ENCODE data around the gene ITGA7. TPM values are rescaled to one million over a fixed set of nuclear protein-coding genes. Genes with fewer than 3 reads are reported as not detected.

The ITGA7 gene
- total RNA-seq, 2 donors from 2014 or later: 0.70 to 1.4 TPM

DNA sequence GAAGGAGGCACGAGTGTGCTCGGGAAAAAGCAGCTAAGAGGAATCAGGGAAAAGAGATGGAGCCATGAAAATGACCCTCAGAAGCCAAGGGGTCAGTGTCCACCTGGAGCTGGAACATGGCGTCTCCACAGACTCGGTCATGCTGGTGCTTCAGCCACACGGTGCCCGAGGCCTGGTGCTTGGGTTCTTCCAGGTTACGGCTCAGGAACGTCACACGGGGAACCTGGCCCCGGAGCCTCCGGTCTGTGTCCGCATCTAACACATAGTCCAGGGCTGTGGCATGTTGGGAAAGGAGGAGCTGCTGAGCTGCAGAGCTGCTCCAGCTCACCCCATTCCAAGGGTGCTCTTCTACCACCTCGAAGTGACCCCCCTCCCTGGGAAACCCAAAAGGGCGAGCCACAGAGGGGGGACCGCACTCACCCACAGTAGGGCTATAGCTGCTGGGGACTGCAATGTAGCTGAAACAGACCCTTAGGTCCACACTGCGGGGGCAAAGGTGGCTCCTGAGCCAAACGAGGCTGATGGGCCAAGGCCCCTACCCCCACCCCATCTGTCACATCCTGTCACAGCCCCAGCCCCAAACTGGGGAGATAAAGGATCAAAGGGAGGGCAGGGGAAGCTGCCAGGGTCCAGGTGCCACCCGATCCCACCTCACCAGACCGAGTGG is 10.8 kb downstream of the ITGA7 start:
- H3K4me3 Mint-ChIP-seq: no peak overlapping the region
- no peaks in the 10 kb centered on the region for H3K36me3 Mint-ChIP-seq (ENCODE audit: low read depth)
- H3K4me1 Mint-ChIP-seq: peaks cover 4% of the 10 kb centered on the region

DNA sequence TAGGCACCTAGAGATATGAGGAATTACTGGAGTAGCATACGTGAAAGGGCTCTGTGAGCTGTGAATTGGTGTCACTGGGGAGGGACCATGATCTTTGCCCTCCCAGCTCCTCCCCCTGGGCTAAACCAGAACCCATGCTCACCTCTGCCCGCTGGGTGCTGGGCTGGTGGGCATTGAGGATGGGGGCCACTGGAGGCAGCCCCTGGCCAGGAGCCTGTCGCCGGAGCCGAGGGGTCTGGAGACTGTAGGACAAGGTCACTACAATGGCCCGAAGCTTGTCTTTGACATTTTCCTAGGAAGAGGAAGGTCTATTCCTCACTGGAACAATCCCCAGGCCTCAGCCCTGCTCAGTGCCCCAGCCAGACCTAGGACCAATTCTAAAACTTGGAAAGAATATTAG is 11.6 kb downstream of the ITGA7 start:
- ATAC-seq: no peak
- no peak overlapping the region for H3K4me3 Mint-ChIP-seq
- H3K4me1 Mint-ChIP-seq: peaks cover 2% of the 10 kb centered on the region
- no peaks in the 10 kb centered on the region for H3K9me3 ChIP-seq (ENCODE audit: control insufficient read depth, low read length, poor library complexity, severe bottlenecking)
- no peak overlapping the region for H3K27ac Mint-ChIP-seq
- H3K36me3 Mint-ChIP-seq (ENCODE audit: low read depth): no peaks in the 10 kb centered on the region
- no peak for DNase-seq
- H3K27me3 Mint-ChIP-seq: peaks cover 14% of the 10 kb centered on the region

More for the DNA sequence above, 10.8 kb downstream of the ITGA7 start:
- H3K27me3 Mint-ChIP-seq: peaks cover 14% of the 10 kb centered on the region
- no peak for ATAC-seq
- no peak overlapping the region for H3K27ac Mint-ChIP-seq
- H3K9me3 ChIP-seq (ENCODE audit: control insufficient read depth, low read length, poor library complexity, severe bottlenecking): no peaks in the 10 kb centered on the region
- no peak for DNase-seq

DNA sequence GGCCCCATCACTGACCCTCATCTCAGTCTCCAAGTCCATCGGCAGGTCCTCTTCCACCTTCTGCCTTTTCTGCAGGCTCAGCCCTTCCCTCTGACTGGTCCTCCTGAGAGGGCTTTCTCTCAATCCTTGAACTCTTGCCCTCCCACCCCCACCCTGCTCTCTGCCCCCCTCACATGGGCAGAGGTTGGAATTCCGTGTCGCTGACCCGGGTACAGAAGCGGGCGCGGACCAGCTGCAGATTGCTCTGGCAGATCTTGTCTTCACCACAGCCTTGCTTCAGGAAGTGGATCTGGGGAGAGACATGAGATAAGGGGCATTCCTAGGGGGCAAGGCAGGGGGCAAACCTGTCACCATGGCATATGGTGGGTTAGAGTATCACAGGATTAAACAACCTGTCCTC is 12.4 kb downstream of the ITGA7 start:
- H3K4me1 Mint-ChIP-seq: peaks cover 2% of the 10 kb centered on the region
- DNase-seq (no peak), ATAC-seq (no peak)
- peaks cover 14% of the 10 kb centered on the region for H3K27me3 Mint-ChIP-seq
- H3K36me3 Mint-ChIP-seq (ENCODE audit: low read depth): no peaks in the 10 kb centered on the region
- no peaks in the 10 kb centered on the region for H3K9me3 ChIP-seq (ENCODE audit: control insufficient read depth, low read length, poor library complexity, severe bottlenecking)
- no peak overlapping the region for H3K4me3 Mint-ChIP-seq
- no peak overlapping the region for H3K27ac Mint-ChIP-seq

DNA sequence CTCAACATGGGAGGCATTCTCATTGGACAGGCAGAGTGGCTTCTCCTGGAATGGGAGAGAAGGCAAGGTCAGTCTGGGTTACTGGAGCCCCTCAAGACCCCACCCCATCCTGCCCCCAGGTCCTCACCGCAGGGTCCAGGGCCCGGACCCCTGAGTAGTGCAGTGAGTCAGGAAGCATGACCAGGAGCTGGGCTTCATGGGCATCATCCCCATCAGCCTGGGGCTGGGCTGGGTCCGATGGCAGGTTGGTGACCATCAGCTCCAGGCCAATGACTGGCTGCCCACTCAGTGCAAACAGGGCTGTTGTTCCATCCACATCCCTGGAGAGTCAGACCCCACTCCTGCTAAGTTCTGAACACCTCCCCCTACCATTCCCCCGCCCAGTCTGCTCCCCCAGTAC is 13.1 kb downstream of the ITGA7 start:
- no peaks in the 10 kb centered on the region for H3K9me3 ChIP-seq (ENCODE audit: control insufficient read depth, low read length, poor library complexity, severe bottlenecking)
- Mint-ChIP-seq H3K4me1 (no peaks in the 10 kb centered on the region), H3K36me3 (ENCODE audit: low read depth) (no peaks in the 10 kb centered on the region), H3K27me3 (peaks cover 14% of the 10 kb centered on the region), H3K4me3 (no peak overlapping the region), H3K27ac (no peak overlapping the region)
- no peak for ATAC-seq
- DNase-seq: no peak

DNA sequence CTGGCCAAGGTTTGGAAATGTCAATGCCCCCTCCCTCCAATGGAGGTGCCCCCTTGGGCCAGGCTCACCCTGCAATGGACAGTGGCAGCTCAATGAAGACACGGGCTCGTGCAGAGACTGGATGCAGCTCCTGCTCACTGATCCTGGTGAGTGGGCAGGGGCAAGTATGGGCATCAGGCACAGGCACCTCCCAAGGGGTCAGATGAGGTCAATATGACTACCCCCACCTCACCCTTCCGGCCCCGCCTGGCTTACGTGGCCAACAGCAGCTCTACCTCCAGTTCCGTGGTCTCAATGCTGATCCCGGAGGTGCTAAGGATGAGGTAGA is 13.6 kb downstream of the ITGA7 start:
- H3K4me3 Mint-ChIP-seq: no peak overlapping the region
- DNase-seq (no peak), ATAC-seq (no peak)
- no peaks in the 10 kb centered on the region for H3K9me3 ChIP-seq (ENCODE audit: control insufficient read depth, low read length, poor library complexity, severe bottlenecking)
- no peak overlapping the region for H3K27ac Mint-ChIP-seq
- peaks cover 14% of the 10 kb centered on the region for H3K27me3 Mint-ChIP-seq
- no peaks in the 10 kb centered on the region for H3K4me1 Mint-ChIP-seq
- H3K36me3 Mint-ChIP-seq (ENCODE audit: low read depth): no peaks in the 10 kb centered on the region

DNA sequence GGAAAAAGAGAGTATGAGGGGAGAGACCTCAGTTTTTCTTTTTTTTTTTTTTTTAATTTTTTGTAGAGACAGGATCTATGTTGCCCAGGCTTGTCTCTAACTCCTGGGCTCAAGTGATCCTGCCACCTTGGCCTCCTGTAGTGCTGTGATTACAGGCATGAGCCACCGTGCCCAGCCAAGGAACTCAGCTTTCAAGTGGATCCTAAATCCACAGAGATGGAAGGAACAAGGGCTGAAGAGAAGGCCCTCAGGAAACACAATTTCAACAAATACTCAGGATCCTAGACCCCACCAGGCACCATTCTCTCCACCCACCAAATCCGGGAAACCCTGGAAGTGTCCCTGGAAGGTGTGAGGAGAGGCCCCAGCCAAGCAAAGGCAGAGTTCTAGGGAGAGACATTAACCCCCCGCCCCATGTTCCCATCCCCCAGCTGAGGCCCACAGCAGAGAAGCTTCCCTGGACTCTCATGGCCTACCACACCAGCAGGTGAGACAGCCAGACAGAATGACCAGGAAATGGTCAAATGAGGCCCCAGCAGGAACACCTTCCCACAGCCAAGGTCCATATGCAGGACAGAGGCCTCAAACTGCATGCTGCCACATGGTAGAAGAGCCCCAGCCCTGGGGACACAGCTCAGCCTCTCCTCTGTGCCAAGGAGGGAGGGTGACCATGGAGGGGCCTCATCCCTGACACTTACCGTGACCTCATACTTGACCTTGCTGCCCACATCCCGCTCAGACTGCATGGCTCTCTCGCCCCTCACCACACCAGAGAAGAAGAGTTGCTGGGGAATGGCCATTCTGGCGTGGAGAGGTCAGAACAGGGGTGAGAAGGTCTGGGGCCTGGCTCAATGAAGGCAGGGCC is 14.1 kb downstream of the ITGA7 start:
- H3K4me1 Mint-ChIP-seq: no peaks in the 10 kb centered on the region
- no peaks in the 10 kb centered on the region for H3K9me3 ChIP-seq (ENCODE audit: control insufficient read depth, low read length, poor library complexity, severe bottlenecking)
- H3K4me3 Mint-ChIP-seq: no peak overlapping the region
- DNase-seq (no peak), ATAC-seq (no peak)
- H3K36me3 Mint-ChIP-seq (ENCODE audit: low read depth): no peaks in the 10 kb centered on the region
- H3K27ac Mint-ChIP-seq: no peak overlapping the region
- peaks cover 14% of the 10 kb centered on the region for H3K27me3 Mint-ChIP-seq

DNA sequence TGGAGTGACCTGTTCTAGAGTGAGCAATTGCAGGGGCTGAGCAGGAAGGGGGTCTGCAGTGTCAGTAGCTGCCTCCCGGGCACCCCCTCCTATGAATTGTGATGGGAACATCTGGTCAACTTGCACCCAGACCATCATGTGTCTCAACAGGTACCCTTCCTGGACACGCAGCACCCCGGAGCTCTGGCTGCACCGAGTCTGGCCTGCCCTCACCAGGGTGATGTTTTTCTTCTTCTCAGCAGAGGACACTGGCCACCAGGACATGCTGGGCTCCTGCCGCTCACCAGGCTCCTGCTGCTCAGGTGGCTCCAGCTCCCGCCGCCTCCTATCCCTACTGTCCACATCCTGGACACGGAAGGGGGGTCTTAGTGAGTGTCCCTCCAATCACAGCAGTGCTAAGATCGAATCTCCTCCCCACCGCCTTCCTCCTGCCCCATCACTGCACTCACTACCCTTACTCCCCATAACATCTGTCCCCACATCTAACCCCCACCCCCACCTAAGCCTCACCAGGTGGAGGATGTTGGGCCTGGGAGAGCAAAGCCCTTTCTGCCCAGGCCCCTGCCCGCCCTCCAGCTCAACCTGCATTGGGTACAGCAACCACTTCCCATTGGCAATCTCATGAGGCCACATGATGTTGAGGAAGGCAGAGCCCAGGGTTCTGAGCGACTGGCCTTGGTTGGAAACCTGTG is 14.9 kb downstream of the ITGA7 start:
- ATAC-seq (no peak), DNase-seq (no peak)
- no peaks in the 10 kb centered on the region for H3K9me3 ChIP-seq (ENCODE audit: control insufficient read depth, low read length, poor library complexity, severe bottlenecking)
- H3K36me3 Mint-ChIP-seq (ENCODE audit: low read depth): no peaks in the 10 kb centered on the region
- H3K27me3 Mint-ChIP-seq: peaks cover 11% of the 10 kb centered on the region
- H3K27ac Mint-ChIP-seq: no peak overlapping the region
- no peak overlapping the region for H3K4me3 Mint-ChIP-seq
- H3K4me1 Mint-ChIP-seq: no peaks in the 10 kb centered on the region

DNA sequence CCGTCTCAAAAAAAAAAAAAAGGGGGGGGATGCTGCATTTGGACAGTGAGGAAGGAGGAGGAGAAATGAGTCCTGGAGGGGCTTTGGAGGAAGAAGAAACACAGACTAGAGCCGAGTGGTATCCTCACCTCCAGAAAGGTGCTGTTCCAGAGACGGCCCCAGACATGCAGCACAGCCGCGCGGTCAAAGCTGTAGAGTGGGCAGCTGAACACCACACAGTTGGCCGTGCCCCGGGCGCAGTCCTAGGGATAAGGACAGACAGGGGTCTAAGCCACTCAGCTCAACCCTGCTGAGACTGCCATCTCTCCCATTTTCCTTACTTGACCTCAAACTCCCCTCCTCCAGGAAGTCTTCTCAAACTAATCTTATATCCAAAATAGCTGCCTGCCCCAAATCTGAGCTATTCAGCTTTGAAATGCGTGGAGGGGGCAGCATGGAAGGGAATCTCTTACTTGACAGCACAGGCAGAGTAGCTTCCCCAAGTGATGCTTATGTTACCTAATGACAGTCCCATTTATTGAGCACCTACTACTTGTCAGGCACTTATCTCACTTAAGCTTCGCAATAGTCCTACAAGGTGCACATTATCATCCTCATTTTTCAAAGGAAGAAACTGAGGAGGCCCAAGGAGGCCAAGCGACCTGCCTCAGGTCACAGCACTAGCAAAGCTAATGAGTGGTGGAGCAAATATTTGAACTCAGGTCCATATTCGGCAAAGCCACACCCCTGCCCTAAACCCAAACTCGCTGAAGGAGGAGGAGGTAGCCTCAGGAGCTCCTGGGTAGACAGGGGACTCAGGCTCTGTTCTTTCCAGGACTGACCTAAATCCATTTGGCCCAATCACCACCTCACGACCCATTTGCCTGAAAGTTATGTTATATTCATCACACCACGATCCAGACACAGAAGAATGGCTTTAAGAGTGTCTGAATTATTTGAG is 18.7 kb downstream of the ITGA7 start:
- peaks cover 13% of the 10 kb centered on the region for H3K27me3 Mint-ChIP-seq
- DNase-seq: no peak
- ATAC-seq: no peak
- H3K4me3 Mint-ChIP-seq: no peak overlapping the region
- H3K4me1 Mint-ChIP-seq: peaks cover 6% of the 10 kb centered on the region
- no peak overlapping the region for H3K27ac Mint-ChIP-seq
- H3K36me3 Mint-ChIP-seq (ENCODE audit: low read depth): peaks cover 8% of the 10 kb centered on the region
- no peaks in the 10 kb centered on the region for H3K9me3 ChIP-seq (ENCODE audit: control insufficient read depth, low read length, poor library complexity, severe bottlenecking)

DNA sequence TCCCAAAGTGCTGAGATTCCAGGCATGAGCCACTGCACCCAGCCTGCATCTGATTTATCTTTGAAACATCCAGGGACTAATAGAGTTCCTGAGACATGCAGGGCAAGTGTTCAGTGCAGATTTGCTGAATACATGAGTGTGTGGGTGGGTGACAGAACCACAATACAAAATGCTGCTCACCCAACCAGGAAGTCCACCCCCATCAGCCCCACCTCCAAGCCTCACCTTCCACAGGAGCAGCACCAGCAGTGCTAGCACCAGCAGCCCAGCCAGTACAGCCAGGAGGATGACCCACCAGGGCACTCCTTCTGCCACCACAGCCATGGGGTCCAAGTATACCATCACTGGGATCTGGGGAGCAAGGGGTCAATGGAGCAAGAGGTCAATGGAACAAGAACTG is 20.0 kb downstream of the ITGA7 start:
- Mint-ChIP-seq H3K36me3 (ENCODE audit: low read depth) (peaks cover 8% of the 10 kb centered on the region), H3K4me3 (no peak overlapping the region), H3K4me1 (peaks cover 8% of the 10 kb centered on the region), H3K27ac (no peak overlapping the region), H3K27me3 (peaks cover 21% of the 10 kb centered on the region)
- DNase-seq (no peak), ATAC-seq (no peak)
- no peaks in the 10 kb centered on the region for H3K9me3 ChIP-seq (ENCODE audit: control insufficient read depth, low read length, poor library complexity, severe bottlenecking)

DNA sequence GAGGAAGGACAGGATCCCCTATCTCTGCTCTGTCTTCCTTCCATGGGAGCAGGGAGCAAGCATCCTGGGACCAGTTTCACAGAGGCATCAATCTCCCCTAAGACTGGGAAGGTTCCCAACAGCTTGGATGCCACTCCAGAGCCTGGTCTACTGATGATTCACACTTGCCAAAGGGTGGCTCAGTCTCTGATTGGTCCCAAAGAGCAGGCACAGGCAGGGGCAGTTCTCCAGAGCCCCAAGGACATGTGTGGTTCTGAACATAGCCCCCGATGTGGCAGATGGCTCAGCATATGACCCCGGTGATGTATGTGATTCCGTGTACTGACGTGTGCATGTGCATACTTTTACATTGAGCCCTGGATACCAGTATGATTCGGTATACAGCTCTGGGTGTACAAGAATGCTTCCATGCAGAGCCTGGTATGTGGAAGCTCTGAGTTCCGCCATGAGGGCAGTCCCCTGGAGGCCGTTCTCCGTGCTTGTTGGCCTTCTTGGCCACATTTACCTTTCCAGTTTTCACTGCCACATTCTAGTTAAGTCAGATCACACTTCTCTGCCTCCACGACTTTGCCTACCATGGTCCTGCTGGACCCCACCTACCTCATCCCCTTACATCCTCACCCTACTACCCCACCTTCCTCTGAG is 21.2 kb downstream of the ITGA7 start:
- Mint-ChIP-seq H3K27me3 (peaks cover 30% of the 10 kb centered on the region), H3K4me3 (no peak overlapping the region), H3K36me3 (ENCODE audit: low read depth) (peaks cover 8% of the 10 kb centered on the region), H3K4me1 (peaks cover 11% of the 10 kb centered on the region), H3K27ac (no peak overlapping the region)
- no peaks in the 10 kb centered on the region for H3K9me3 ChIP-seq (ENCODE audit: control insufficient read depth, low read length, poor library complexity, severe bottlenecking)
- no peak for DNase-seq
- ATAC-seq: no peak

DNA sequence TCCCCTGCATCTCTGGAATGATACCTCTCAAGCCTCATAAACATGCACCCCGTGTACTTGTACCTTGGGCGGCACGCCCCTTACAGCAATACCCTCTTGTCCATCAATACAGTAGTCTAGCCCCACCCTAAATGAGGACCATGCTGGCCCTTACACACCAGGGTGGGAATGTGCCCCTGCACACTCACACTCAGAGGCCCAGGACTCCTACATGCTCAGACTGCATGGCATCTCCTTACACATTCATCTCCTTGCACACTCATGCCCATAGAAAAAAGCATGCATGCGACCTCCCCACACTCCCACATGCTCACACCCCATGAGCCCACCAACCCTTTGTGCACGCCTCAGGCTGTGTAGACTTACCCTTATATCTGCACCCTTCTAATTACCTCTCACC is 22.0 kb downstream of the ITGA7 start:
- Mint-ChIP-seq H3K27me3 (peaks cover 38% of the 10 kb centered on the region), H3K4me1 (peaks cover 19% of the 10 kb centered on the region), H3K36me3 (ENCODE audit: low read depth) (peaks cover 8% of the 10 kb centered on the region), H3K27ac (no peak overlapping the region), H3K4me3 (no peak overlapping the region)
- no peak for ATAC-seq
- DNase-seq: no peak
- H3K9me3 ChIP-seq (ENCODE audit: control insufficient read depth, low read length, poor library complexity, severe bottlenecking): no peaks in the 10 kb centered on the region

DNA sequence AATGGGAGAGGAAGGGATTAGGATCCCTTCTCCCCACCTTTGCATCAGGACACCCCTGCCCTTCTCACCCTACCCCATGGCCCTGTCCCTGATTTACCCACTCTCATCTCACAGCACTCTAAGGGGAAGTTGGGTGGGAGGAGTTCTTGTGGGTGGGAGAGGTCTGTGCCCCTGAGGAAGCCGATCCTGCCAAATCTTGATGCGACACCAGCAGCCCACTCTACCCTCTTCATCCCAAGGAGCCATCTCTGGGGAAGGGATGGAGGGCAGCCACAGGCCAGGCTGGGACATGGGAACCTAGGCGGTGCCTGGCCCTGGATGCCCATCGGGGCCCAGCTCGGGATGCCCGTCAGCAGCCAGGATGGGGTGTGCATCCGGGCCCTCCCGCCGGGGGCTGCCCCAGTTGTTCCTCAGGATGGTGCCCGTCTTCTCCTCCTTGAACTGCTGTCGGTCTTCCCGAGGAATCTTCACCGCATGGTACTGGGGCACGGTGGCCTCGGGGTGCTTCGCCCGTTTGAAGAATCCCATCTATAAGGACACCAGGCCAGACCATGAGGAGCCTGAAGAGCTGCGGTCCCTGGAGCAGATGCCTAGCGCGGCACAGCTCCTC is 22.8 kb downstream of the ITGA7 start:
- Mint-ChIP-seq H3K4me1 (peaks cover 19% of the 10 kb centered on the region), H3K27ac (no peak overlapping the region), H3K36me3 (ENCODE audit: low read depth) (peaks cover 8% of the 10 kb centered on the region), H3K4me3 (no peak overlapping the region), H3K27me3 (peaks cover 46% of the 10 kb centered on the region)
- H3K9me3 ChIP-seq (ENCODE audit: control insufficient read depth, low read length, poor library complexity, severe bottlenecking): no peaks in the 10 kb centered on the region
- DNase-seq (no peak), ATAC-seq (no peak)
